A673 (cell line): Measurements from ENCODE around the gene CHCHD3.

Experiments
- EZH2 ChIP-seq: fragments of 200-600 bp; sonication (generic); IDR thresholded peaks from 2 replicates; pipeline ENCODE4 v1.6.1; 2017; ENCODE audit warnings: borderline replicate concordance, low read depth, mild to moderate bottlenecking, mixed read lengths, antibody characterized with exemption, low read length; ENCODE audit not compliant: poor library complexity, severe bottlenecking
- TF ChIP-seq, protein P1 (sequence below): fragments of 300-800, 200-600 bp; sonication (generic); conservative IDR thresholded peaks from 2 replicates; pipeline ENCODE4 v1.5.1; 2017; ENCODE audit warnings: low read depth, mild to moderate bottlenecking, antibody characterized with exemption, low read length, moderate library complexity, mixed read lengths

DNA sequence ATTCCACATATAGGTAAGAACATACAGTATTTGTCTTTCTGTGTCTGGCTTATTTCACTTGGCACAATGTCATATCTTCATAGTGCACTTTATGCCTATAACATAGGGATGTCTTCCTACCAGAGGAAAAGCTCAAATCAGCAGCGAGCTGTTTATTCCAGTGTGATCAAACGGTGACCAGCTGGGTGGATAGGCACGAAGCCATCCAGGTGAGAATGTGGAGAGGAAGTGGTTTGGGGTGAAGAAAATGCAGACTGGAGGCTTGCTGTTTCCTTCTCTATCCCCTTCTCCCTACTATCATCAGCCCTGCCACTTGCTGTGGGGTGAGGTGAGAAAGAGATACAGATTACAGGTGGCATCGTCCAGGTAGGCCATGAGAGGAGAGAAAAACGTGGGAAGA, 52.4 kb downstream of the CHCHD3 start:
- no peak for TF ChIP-seq EZH2
- TF ChIP-seq, protein P1, sequence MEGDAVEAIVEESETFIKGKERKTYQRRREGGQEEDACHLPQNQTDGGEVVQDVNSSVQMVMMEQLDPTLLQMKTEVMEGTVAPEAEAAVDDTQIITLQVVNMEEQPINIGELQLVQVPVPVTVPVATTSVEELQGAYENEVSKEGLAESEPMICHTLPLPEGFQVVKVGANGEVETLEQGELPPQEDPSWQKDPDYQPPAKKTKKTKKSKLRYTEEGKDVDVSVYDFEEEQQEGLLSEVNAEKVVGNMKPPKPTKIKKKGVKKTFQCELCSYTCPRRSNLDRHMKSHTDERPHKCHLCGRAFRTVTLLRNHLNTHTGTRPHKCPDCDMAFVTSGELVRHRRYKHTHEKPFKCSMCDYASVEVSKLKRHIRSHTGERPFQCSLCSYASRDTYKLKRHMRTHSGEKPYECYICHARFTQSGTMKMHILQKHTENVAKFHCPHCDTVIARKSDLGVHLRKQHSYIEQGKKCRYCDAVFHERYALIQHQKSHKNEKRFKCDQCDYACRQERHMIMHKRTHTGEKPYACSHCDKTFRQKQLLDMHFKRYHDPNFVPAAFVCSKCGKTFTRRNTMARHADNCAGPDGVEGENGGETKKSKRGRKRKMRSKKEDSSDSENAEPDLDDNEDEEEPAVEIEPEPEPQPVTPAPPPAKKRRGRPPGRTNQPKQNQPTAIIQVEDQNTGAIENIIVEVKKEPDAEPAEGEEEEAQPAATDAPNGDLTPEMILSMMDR, result no peak
